PFSK-1 (cell line): Measurements from ENCODE around the gene VIL1. TPM values are rescaled to one million over a fixed set of nuclear protein-coding genes. Genes with fewer than 3 reads are reported as not detected.

Experiments used
- FOXP2 ChIP-seq: optimal IDR thresholded peaks from 2 replicates; pipeline ENCODE3; 2011; ENCODE audit warnings: borderline replicate concordance, control low read depth, inconsistent platforms; ENCODE audit not compliant: insufficient read depth; ENCODE audit errors: extremely low read length, extremely low read depth
- POLR2AphosphoS5 ChIP-seq: IDR thresholded peaks from 2 replicates; pipeline ENCODE4 v1.6.1; 2012; ENCODE audit warnings: low read depth, mild to moderate bottlenecking, control low read depth, low read length, moderate library complexity
- REST ChIP-seq, 2 experiments: IDR thresholded peaks; 2 replicates each; pipeline versions ENCODE4 v1.6.1 to v1.8.0; 2011 to 2012; ENCODE audit warnings: low read depth in 2 of 2, low read length in 2 of 2, control low read depth in 1 of 2, inconsistent platforms in 1 of 2, mild to moderate bottlenecking in 1 of 2, moderate library complexity in 1 of 2; ENCODE audit not compliant: insufficient read depth in 1 of 2
- SIN3A ChIP-seq: IDR thresholded peaks from 2 replicates; pipeline ENCODE4 v1.6.1; 2012; ENCODE audit warnings: mild to moderate bottlenecking, low read length, moderate library complexity, borderline replicate concordance; ENCODE audit not compliant: insufficient read depth
- TAF1 ChIP-seq: IDR thresholded peaks from 2 replicates; pipeline ENCODE4 v1.6.1; 2012; ENCODE audit warnings: low read length, control low read depth, borderline replicate concordance; ENCODE audit not compliant: insufficient read depth
- polyA plus RNA-seq: library from polyadenylated mRNA; unstranded; fragments of >200 nt; gene quantifications from one replicate; pipeline ENCODE4 v1.2.1, GENCODE V29; 2012; ENCODE audit warnings: low read depth, missing spikeins; ENCODE audit not compliant: insufficient read length

The VIL1 gene
- 1.5 TPM for polyA plus RNA-seq

GRCh38 chr2:218418717-218419458, at the start of gene VIL1:
VIL1 (plus strand) TSS chr2:218419123; CDS start chr2:218423779, 4,656 bp downstream.
- TF ChIP-seq SIN3A (no peak), FOXP2 (no peak), REST (IDR thresholded peaks at IDR 0.05; ENCODE audit: insufficient read depth in 1 of 2, low read depth in 2 of 2, low read length in 2 of 2) (no peak), TAF1 (no peak), POLR2AphosphoS5 (no peak)

- TF ChIP-seq SIN3A (no peak), POLR2AphosphoS5 (no peak), REST (IDR thresholded peaks at IDR 0.05; ENCODE audit: insufficient read depth in 1 of 2, low read depth in 2 of 2, low read length in 2 of 2) (no peak), FOXP2 (no peak), TAF1 (no peak)
Measured at GRCh38 chr2:218369330-218369729, 49.6 kb upstream of the VIL1 start.

GRCh38 chr2:218370410-218371063, 48.4 kb upstream of the VIL1 start:
- no peak for TF ChIP-seq SIN3A
- TF ChIP-seq TAF1: no peak
- TF ChIP-seq POLR2AphosphoS5: no peak
- TF ChIP-seq FOXP2: no peak
- no peak for TF ChIP-seq REST (IDR thresholded peaks at IDR 0.05; ENCODE audit: insufficient read depth in 1 of 2, low read depth in 2 of 2, low read length in 2 of 2)

GRCh38 chr2:218371983-218372350, 47.0 kb upstream of the VIL1 start:
- TF ChIP-seq SIN3A (no peak), TAF1 (no peak), POLR2AphosphoS5 (no peak), REST (IDR thresholded peaks at IDR 0.05; ENCODE audit: insufficient read depth in 1 of 2, low read depth in 2 of 2, low read length in 2 of 2) (no peak)
